ENCODE data around the gene KRAS.

KRAS gene

DNA sequence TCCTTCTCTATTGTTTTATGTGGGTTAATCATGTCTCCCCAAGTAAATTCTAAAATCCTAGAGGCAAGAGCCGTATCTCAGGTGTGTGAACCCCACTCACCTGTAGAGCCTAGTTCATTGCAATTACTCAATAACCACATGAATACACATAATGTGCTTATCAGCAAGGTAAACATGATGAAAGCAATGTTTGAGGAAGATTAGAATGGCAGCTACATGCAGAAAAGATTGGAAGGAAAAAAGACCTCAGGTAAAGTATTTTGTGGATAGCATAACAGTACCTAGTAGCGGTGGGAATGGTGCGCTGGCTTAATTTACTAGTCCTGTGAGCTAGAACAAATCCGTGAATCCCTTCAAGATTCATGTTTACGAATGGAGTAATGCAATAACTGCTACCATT lies 5.3 kb upstream of the KRAS start:
- TF ChIP-seq, protein P1, sequence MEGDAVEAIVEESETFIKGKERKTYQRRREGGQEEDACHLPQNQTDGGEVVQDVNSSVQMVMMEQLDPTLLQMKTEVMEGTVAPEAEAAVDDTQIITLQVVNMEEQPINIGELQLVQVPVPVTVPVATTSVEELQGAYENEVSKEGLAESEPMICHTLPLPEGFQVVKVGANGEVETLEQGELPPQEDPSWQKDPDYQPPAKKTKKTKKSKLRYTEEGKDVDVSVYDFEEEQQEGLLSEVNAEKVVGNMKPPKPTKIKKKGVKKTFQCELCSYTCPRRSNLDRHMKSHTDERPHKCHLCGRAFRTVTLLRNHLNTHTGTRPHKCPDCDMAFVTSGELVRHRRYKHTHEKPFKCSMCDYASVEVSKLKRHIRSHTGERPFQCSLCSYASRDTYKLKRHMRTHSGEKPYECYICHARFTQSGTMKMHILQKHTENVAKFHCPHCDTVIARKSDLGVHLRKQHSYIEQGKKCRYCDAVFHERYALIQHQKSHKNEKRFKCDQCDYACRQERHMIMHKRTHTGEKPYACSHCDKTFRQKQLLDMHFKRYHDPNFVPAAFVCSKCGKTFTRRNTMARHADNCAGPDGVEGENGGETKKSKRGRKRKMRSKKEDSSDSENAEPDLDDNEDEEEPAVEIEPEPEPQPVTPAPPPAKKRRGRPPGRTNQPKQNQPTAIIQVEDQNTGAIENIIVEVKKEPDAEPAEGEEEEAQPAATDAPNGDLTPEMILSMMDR (IDR thresholded peaks at IDR 0.05; ENCODE audit: extremely low read depth, missing control alignments): no peak
- no peak for DNase-seq (ENCODE audit: low spot score)

DNA sequence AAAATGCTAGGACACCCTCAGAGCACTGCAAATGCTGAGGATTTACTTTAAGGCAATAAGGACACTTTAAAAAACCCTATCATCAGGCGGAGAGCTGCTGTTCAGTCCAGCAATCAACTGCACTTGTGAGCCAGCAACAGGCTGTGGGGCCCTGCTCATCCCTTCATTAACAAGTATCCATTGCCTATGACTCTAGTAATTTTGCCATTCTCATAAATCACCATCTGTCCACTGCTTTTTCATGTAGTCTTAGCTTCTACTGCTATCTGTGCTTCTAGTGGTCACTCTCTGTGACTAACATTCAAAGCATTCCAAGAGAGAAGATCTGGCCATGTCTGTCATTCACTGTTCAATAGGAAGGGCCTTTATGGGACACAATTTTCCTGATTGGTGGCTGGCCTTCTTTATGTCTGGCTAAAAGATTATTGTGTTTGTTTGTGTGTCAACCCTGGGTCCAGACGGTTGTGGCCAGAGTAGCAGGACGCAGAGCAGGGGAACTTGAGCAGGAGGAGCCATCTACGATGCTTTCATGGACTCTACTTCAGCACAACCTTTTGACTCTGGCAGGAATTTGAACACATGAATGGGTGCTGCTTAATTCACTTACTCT lies 3.6 kb upstream of the KRAS start:
- TF ChIP-seq, protein P1 (IDR thresholded peaks at IDR 0.05; ENCODE audit: extremely low read depth, missing control alignments): no peak
- DNase-seq (ENCODE audit: low spot score): no peak

DNA sequence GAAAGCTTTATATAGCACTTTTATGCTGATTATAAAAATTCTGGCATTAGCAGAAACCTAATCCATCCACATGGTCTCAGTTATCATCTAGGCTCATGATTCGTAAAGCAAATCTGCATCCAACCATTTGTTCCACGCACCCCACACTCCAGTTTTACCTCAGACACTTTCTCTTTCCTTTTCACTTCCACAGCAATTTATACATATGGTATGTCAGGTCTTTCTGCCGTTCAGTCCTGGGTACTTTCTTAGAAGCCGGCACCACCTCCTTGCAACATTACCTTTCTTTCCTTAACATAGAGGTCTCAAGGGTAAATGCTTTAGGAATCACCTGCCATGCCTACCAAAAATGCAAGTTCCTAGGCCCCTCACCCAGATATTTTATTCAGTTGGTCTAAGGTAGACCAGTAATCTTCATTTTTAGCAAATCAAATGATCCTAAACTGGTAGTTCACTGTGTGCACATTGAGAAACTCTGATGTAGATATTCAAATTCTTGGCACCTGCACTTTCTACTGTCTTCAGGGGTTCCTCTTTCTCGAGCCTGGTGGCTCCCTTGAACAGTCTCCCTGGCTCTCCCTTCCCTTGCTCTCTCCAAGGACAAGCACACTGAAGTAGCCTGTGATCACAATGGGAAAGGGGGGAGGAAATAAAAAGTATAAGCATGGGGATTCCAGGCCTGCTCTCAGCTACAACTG lies 2.8 kb upstream of the KRAS start:
- TF ChIP-seq, protein P1 (IDR thresholded peaks at IDR 0.05; ENCODE audit: extremely low read depth, missing control alignments): no peak
- no peak for DNase-seq (ENCODE audit: low spot score)

DNA sequence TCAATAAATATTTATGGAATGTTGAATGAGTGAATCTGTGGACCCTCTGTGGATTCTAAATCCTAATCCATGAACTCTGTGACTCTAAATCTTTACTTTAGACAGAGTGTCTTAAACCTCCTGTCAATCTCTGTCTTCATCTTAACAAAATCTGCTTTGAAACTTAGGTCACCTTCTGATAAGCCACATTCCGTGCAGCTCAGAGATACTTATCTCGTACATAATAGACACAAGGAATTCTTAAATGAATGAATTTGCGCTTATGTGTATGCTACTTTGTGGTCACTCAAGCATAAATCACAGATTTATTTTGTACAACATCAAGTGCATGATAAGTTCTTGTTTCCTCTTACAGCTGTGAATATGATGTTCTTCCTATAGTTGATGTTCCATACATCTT lies 2.2 kb upstream of the KRAS start:
- TF ChIP-seq, protein P1 (IDR thresholded peaks at IDR 0.05; ENCODE audit: extremely low read depth, missing control alignments): no peak
- DNase-seq (ENCODE audit: low spot score): no peak

DNA sequence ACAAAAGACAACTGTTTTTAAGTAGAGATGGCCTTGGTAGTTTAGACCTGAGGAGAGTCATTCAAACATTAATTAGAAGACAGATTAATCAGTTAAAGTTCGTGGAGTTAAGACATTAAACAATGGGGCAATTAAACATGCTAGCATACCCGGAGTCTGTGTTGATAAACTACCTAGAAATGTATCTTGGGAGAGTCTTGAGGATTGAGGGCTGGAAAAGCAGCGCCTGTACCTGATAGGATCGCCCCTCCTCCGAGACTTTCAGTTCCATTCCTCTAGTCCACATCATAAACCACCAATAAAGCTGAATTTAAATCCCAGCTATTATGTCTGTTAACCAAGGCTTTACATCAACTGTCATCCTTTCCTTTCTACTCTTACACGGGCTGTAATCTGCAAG lies 1.0 kb upstream of the KRAS start:
- DNase-seq (ENCODE audit: low spot score): no peak
- TF ChIP-seq, protein P1 (IDR thresholded peaks at IDR 0.05; ENCODE audit: extremely low read depth, missing control alignments): no peak

DNA sequence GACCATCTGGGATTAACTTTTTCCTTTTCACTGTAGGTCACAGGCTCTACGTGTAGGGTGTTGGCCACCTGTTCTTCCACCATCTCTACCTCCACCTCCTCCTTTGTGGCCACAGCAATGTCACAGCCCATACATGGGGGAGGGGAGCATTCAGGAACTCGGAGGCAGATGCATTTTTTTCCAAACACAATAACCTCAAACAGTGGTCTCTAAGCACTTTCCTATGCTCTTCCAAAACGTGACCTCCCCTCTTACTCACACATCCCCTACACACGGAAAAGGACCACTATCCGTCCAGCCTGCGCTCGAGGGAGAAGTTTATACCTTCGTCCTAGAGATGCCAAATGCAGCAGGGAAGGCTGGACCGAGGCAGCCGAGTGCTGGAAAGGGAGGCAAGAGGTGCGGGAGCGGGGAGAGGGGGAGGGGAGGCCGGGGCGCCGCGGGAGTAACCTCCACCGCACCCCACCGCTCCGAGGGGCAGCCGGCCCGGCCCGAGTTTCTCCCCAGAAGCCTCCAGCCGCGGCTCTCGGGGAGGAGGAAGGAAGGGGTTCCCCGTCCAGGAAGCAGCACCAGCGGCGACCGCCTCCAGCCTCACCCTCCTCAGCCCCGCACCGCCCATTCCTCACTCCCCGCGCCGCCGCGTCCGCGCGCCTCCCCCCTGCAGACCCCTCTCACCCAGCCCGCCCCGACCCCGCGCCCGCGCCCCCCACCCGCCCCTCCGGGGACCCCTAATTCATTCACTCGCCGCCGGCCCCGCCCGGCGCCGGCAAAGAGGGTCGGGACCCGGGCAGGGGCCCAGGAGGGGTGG lies 594 bp downstream of the KRAS start:
- TF ChIP-seq, protein P1 (IDR thresholded peaks at IDR 0.05; ENCODE audit: extremely low read depth, missing control alignments): no peak
- peak; percentile 74 for DNase-seq (ENCODE audit: low spot score)

DNA sequence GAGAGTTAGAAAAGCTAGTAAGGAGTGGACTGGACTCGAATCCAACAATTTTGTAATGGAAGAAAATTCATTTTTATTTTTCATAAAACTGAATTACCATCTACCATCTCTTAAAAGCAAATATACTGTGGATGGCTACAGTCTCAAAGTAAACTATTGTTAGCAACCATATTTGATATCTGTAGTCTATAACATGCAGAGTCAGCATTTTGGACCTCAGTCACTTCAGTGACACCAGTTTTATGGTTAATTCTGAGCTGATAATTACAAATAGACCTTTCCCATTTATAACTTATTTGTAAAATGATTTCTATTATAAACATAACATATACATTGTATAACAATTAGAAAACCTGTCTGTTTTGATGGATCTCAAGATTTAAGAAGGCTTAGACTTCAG lies 2.0 kb downstream of the KRAS start:
- TF ChIP-seq, protein P1 (IDR thresholded peaks at IDR 0.05; ENCODE audit: extremely low read depth, missing control alignments): no peak
- DNase-seq (ENCODE audit: low spot score): no peak
